Sigmoid colon (tissue), 7 donors: ENCODE data around the gene NOVA1. TPM values are rescaled to one million over a fixed set of nuclear protein-coding genes. Genes with fewer than 3 reads are reported as not detected.

Experiments
- DNase-seq: peaks from one replicate; pipeline ENCODE4 v3.0.0-alpha.2; 2019
- H3K27ac ChIP-seq, 4 donors: fragments of 200-600 bp; sonication (generic); one replicate each; pipeline ENCODE4 v1.5.1; 2016 to 2019; ENCODE audit warnings: mild to moderate bottlenecking in 1 of 4
- H3K27me3 ChIP-seq, 3 donors: fragments of 200-600 bp; sonication (generic); one replicate each; pipeline ENCODE4 v1.5.1; 2019; ENCODE audit warnings: mild to moderate bottlenecking in 1 of 3
- H3K36me3 ChIP-seq, 4 donors: fragments of 200-600 bp; sonication (generic); one replicate each; pipeline ENCODE4 v1.5.1; 2016 to 2019
- H3K4me1 ChIP-seq, 4 donors: fragments of 200-600 bp; sonication (generic); one replicate each; pipeline ENCODE4 v1.5.1; 2017 to 2019
- H3K4me3 ChIP-seq, 4 donors: fragments of 200-600 bp; sonication (generic); one replicate each; pipeline ENCODE4 v1.5.1; 2017 to 2019; ENCODE audit warnings: mild to moderate bottlenecking in 2 of 4, moderate library complexity in 1 of 4
- H3K9me3 ChIP-seq, 4 donors: fragments of 200-600 bp in 3 of 4; sonication (generic) in 3 of 4; one replicate each; pipeline versions ENCODE4 v1.5.1 to v1.6.1; 2013 to 2019
- CTCF ChIP-seq, 4 experiments: fragments of 450-650 bp in 3 of 4; fragments of 200-600 bp in 1 of 4; IDR thresholded peaks; one replicate each; pipeline ENCODE4 v1.5.1; 2016 to 2019; ENCODE audit warnings: antibody characterized with exemption in 4 of 4, mild to moderate bottlenecking in 3 of 4, moderate library complexity in 2 of 4
- EP300 ChIP-seq, 4 donors: sonication (generic); formaldehyde crosslinking; IDR thresholded peaks; one replicate each; pipeline ENCODE4 v1.6.1; 2017; ENCODE audit warnings: antibody characterized with exemption in 4 of 4
- POLR2A ChIP-seq, 2 donors: fragments of 450-650 bp; IDR thresholded peaks; one replicate each; pipeline ENCODE4 v1.6.1; 2016; ENCODE audit warnings: antibody characterized with exemption in 2 of 2, mild to moderate bottlenecking in 2 of 2, moderate library complexity in 2 of 2
- POLR2AphosphoS5 ChIP-seq, 4 donors: sonication (generic); formaldehyde crosslinking; IDR thresholded peaks; one replicate each; pipeline ENCODE4 v1.6.1; 2017; ENCODE audit warnings: antibody characterized with exemption in 4 of 4
- WGBS, 2 donors: extraction: QIAGEN DNeasy Blood & Tissue Kit; methylation state at CpG; one replicate each; pipeline ENCODE4 v1.1.7; 2013; 5-methylcytosine and 5-hydroxymethylcytosine counted together
- intact Hi-C: fragments of 100-400 bp; cut with DNase I; formaldehyde crosslinking; loops from one replicate; pipeline ENCODE4 v1.15.1; 2023
- polyA plus RNA-seq, 3 donors: library from polyadenylated mRNA; stranded (reverse); fragments of 200-250 nt; gene quantifications; one replicate each; pipeline ENCODE4 v1.2.3, GENCODE V29; 2013
- total RNA-seq, 4 donors: library from RNA; depleted of rRNA; stranded (reverse); fragments of >200 nt; gene quantifications; one replicate each; pipeline ENCODE4 v1.1.0, GENCODE V29; 2016
- donor health status: healthy with polysubstance abuse.
- donor health status: Bipolar disorder and iron deficiency.
- donor health status: healthy.

The NOVA1 gene
- total and polyA plus RNA-seq, 7 donors = 0.69 to 32.4 (median 8.7) TPM

GRCh38 chr14:26410189-26410685, 187.6 kb downstream of the NOVA1 start:
- TF ChIP-seq CTCF (IDR thresholded peaks at IDR 0.05) (no peak), POLR2AphosphoS5 (IDR thresholded peaks at IDR 0.05) (no peak), POLR2A (IDR thresholded peaks at IDR 0.05) (no peak), EP300 (IDR thresholded peaks at IDR 0.05) (no peak)
- Histone ChIP-seq H3K4me1 (peaks cover 0 to 10% (median 0%) of the 10 kb centered on the region in 4 donors), H3K27me3 (no peaks in the 10 kb centered on the region), H3K36me3 (no peaks in the 10 kb centered on the region), H3K27ac (no peak overlapping the region), H3K4me3 (no peak overlapping the region), H3K9me3 (no peaks in the 10 kb centered on the region)
- intact Hi-C loops = loop anchor here (10.0 kb wide), 1 partner anchor 115 kb away; no protein-coding TSS in a partner anchor
- DNase-seq = no peak

GRCh38 chr14:26404927-26405326, 192.9 kb downstream of the NOVA1 start:
- no peaks in the 10 kb centered on the region for H3K36me3 ChIP-seq
- no peaks in the 10 kb centered on the region for H3K9me3 ChIP-seq
- WGBS, 2 donors = 86 to 88% methylated on average over 7 of the region's 7 CpGs
- no peaks in the 10 kb centered on the region for H3K27me3 ChIP-seq
- no peak overlapping the region for H3K27ac ChIP-seq
- no peak for TF ChIP-seq EP300 (IDR thresholded peaks at IDR 0.05)
- TF ChIP-seq POLR2AphosphoS5 (IDR thresholded peaks at IDR 0.05) = no peak
- no peak for TF ChIP-seq POLR2A (IDR thresholded peaks at IDR 0.05)
- TF ChIP-seq CTCF (IDR thresholded peaks at IDR 0.05) = no peak
- intact Hi-C loops = no loop called here
- no peak overlapping the region for H3K4me3 ChIP-seq
- H3K4me1 ChIP-seq = no peaks in the 10 kb centered on the region
- no peak for DNase-seq

- no peak overlapping the region for H3K27ac ChIP-seq
- H3K4me1 ChIP-seq = no peaks in the 10 kb centered on the region
- WGBS, 2 donors = 56 to 65% methylated on average over 3 of the region's 3 CpGs
- intact Hi-C loops = no loop called here
- no peak for DNase-seq
- no peak for TF ChIP-seq EP300 (IDR thresholded peaks at IDR 0.05)
- no peaks in the 10 kb centered on the region for H3K9me3 ChIP-seq
- no peaks in the 10 kb centered on the region for H3K36me3 ChIP-seq
- H3K27me3 ChIP-seq = no peaks in the 10 kb centered on the region
- H3K4me3 ChIP-seq = no peak overlapping the region
Measured at GRCh38 chr14:26403760-26404159, 194.1 kb downstream of the NOVA1 start.

- H3K4me3 ChIP-seq = no peak overlapping the region
- no peaks in the 10 kb centered on the region for H3K36me3 ChIP-seq
- H3K4me1 ChIP-seq = no peaks in the 10 kb centered on the region
- 91% methylated on average over 2 of the region's 2 CpGs for WGBS, 2 donors
- no peaks in the 10 kb centered on the region for H3K27me3 ChIP-seq
- TF ChIP-seq POLR2AphosphoS5 (IDR thresholded peaks at IDR 0.05) (no peak), EP300 (IDR thresholded peaks at IDR 0.05) (no peak), POLR2A (IDR thresholded peaks at IDR 0.05) (no peak), CTCF (IDR thresholded peaks at IDR 0.05) (no peak)
- intact Hi-C loops = no loop called here
- H3K27ac ChIP-seq = no peak overlapping the region
- DNase-seq = no peak
- no peaks in the 10 kb centered on the region for H3K9me3 ChIP-seq
Measured at GRCh38 chr14:26402126-26402525, 195.7 kb downstream of the NOVA1 start.

- H3K27me3 ChIP-seq = no peaks in the 10 kb centered on the region
- intact Hi-C loops = no loop called here
- H3K4me1 ChIP-seq = no peaks in the 10 kb centered on the region
- 7 to 23% methylated on average over 11 of the region's 11 CpGs for WGBS, 2 donors
- no peak overlapping the region for H3K4me3 ChIP-seq
- no peak for DNase-seq
- H3K36me3 ChIP-seq = no peaks in the 10 kb centered on the region
- H3K27ac ChIP-seq = no peak overlapping the region
- no peaks in the 10 kb centered on the region for H3K9me3 ChIP-seq
- TF ChIP-seq EP300 (IDR thresholded peaks at IDR 0.05) (no peak), CTCF (IDR thresholded peaks at IDR 0.05) (no peak), POLR2AphosphoS5 (IDR thresholded peaks at IDR 0.05) (no peak), POLR2A (IDR thresholded peaks at IDR 0.05) (no peak)
Measured at GRCh38 chr14:26401179-26401968, 196.5 kb downstream of the NOVA1 start.
